G401.6 (cell line): Measurements from ENCODE around the gene BMERB1.
A peak's percentile ranks its signal among the peaks of the same experiment; 100 is the strongest.
"Not testable (repeated sequence)": the region's sequence is repeated elsewhere in the genome, so short reads cannot be mapped to it uniquely, and the experiment has no call there.

Experiments
- FAIRE-seq: peaks from 2 replicates; lab custom pipeline; 2012; peaks lifted over from hg19 to GRCh38; lab: Jason Lieb, UNC

Gene BMERB1

GRCh38 chr16:15523939-15524338, 89.6 kb downstream of the BMERB1 start:
- FAIRE-seq, result no peak

DNA sequence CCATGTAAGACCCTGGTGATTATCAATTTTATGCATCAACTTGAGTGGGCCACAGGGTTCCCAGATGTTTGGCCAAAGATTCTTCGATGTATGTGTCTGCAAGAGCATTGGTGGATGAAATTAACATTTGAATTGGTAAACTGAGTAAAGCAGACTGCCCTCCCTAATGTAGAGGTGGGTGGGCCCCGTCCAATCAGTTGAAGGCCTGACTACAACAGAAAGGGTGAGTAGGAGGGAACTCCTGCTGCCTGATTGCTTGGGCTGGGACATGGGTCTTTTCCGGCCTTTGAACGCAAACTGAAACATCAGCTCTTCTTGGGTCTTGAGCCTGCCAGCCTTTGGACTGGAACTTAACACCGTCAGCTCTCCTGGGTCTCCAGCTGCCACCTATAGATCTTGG, 90.6 kb downstream of the BMERB1 start:
- FAIRE-seq, result no peak

GRCh38 chr16:15526097-15526496, 91.7 kb downstream of the BMERB1 start:
- FAIRE-seq, result no peak

DNA sequence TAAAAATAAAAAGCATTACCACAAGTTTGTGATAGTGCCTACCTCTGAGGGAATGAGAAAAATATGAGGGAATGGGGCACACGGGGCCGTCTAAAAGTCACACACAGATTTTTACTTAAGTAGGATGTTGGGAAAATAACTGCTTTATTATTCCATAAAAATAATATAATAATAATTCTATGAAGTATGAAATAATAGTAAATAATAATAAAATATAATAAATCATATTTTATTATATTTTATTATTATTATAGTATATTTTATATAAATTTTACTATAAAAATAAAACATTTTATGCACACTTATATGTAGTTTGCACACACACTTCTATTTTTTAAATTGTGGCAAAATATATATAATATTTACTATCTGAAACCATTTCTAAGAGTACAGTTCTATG, 92.3 kb downstream of the BMERB1 start:
- FAIRE-seq, result peak; percentile 77

DNA sequence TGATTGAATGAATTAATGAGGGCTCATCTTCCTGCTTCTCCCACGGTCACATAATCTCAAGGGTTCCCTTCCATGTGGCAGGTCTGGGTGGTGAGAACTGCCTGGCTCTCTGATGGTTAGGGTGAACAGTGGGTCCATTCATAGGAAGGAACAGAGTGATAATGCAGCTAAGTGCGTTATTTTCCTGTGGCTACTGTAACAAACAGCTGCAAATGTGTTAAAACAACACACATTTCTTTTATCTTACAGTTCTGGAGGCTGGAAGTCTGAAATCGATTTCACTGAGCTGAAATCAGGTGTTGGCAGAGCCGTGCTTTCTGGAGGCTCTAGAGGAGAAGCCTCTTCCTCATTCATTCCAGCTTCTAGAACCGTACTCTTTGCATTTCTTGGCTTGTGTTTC, 95.3 kb downstream of the BMERB1 start:
- no peak for FAIRE-seq

DNA sequence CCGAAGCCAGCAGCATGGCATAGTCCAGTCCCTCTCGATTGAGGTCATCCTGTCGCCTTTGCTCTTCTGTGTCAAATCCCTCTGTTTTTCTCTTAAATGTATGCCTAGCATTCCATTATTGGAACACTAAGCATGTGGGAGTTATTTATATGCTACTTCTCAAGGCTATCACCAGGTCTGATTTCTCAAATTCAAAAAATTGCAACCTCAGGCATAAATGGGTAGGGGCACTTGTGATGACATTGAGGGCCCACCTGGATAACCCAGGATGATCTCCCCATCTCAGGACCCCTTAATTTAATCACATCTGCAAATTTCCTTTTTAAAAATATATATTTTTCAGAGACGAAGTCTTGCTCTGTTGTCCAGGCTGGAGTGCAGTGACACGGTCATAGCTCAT, 95.7 kb downstream of the BMERB1 start:
- no peak for FAIRE-seq

DNA sequence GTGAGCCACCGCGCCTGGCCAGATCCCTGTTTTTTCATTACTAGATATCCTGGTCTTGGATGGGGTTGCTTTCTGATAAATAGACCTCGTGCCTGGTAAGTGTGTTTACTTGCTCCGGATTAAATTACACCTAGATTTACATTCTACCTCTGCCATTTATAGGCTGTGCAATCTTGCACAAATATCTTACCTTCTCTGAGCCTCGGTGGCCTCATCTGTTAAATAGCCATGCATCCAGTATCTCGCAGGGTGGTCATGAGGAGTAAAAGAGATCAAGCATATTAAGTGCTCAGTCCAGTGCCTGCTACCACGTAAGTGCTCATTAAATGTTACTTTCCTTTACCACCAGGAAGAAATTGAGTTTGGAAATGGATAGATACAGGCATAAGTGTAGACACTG, 98.4 kb downstream of the BMERB1 start:
- no peak for FAIRE-seq

- no peak for FAIRE-seq
Observed at GRCh38 chr16:15533386-15533785, 99.0 kb downstream of the BMERB1 start.

DNA sequence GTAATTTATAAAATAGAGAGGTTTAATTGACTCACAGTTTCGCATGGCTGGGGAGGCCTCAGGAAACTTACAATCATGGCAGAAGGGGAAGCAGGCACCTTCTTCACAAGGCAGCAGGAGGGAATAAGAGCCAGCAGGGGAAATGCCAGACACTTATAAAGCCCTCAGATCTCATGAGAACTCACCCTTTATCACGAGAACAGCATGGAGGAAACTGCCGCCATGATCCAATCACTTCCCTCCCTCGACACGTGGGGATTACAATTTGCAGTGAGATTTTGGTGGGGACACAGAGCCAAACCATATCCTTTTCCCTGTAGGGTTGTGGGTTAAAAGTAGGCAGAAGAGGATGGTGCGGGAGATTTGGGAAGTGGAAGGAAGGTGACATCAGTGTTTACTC, 101.4 kb downstream of the BMERB1 start:
- no peak for FAIRE-seq

- no peak for FAIRE-seq
Observed at GRCh38 chr16:15536843-15537242, 102.5 kb downstream of the BMERB1 start.

DNA sequence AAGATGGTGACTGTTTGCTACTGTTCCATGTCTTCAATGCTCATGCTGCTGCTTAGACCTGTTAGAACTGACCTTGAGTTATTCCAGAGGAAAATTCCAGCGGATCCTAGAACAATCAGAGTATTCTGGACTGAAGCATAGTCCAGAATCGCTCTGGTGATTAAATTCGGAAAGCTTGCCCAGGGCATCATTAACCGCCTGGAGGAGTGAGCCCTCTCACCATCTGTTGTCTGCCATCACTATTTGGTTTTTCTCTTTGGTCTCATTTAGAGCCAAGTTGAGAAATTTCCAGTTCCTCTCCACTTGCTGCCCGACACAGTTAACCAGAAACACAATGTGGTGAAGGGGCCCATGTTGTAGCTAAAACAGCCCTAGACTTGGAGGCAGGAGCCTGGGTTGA, 104.1 kb downstream of the BMERB1 start:
- FAIRE-seq, result no peak

DNA sequence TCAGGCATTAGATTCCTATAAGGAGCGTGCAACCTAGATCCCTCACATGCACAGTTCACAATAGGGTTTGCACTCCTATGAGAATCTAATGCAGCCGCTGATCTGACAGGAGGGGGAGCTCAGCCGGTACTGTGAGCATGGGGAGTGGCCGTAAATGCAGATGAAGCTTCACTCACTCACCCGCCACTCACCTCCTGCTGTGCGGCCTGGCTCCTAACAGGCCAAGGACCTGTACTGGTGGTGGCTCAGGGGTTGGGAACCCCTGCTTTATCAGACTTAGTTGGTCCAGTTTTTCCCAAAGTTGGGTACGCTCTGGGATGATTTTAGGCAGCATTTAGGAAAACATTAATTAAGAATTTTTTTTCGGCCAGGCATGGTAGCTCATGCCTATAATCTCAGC, 104.8 kb downstream of the BMERB1 start:
- FAIRE-seq, result no peak

DNA sequence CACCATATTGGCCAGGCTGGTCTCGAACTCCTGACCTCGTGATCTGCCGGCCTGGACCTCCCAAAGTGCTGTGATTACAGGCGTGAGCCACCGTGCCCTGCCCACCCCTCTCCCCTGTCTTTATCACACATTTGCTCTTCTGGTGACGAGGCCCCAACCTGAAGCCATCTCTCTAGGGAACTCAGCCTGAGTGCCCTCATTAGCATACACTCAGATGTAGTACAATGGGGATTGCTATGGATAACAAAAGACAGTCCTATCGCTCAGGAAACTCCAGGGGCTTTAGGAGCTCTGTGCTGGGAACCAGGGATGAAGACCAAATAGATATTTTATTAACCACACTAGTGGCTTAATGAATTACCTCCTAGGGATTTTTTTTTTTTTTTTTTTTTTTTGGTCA, 107.9 kb downstream of the BMERB1 start:
- FAIRE-seq, result no peak

DNA sequence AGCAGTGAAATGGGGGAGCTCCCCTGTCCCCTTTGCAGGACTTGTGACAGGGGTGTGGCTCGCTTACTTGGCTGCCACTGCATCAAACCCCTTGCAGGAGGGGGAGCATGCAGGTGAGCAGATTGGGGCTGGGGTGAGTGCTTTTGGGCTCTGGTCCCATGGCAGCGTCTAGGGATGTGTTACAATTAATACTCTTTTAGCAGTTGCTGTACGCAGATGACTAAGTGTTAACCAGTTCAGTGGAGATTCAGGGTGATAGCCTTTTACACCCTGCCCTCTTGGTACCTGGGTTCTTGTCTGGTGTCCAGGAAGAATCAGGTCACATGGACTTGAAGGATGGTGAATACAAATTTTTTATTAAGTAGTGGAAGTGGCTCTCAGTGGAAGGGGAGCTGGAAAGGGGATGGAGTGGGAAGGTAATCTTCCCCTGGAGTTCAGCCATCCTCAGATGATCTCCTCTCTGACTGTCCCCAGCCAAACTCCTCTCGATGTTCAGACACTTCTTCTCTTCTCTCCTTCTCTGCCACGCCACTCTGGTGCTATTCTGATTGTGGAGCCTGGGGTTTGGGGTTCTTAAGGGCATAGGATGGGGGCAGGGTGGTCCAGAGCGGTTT, 108.5 kb downstream of the BMERB1 start:
- no peak for FAIRE-seq

DNA sequence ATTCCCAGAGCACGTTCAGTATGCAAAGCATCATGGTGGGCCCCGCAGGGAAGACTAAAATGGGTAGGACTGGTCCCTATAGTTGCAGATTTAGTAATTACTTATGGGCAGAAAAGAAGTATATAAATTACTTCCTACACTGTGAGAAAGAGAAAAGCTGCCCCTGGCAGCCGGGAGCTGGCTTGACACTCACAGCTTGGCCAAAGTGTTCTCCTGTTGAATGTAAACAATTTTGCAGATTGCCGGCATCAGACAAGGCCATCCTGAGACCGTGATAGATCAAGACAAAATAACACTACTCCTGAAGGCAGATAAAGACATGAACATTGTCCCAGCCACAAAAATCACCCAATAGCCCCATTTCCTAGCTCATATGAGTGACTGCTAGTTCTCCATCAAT, 110.0 kb downstream of the BMERB1 start:
- no peak for FAIRE-seq

- FAIRE-seq, result no peak
Observed at GRCh38 chr16:15545544-15545943, 111.2 kb downstream of the BMERB1 start.

- FAIRE-seq, result not testable (repeated sequence)
Observed at GRCh38 chr16:15547072-15547767, 112.8 kb downstream of the BMERB1 start.

GRCh38 chr16:15547768-15548096, 113.3 kb downstream of the BMERB1 start:
- FAIRE-seq, result no peak

DNA sequence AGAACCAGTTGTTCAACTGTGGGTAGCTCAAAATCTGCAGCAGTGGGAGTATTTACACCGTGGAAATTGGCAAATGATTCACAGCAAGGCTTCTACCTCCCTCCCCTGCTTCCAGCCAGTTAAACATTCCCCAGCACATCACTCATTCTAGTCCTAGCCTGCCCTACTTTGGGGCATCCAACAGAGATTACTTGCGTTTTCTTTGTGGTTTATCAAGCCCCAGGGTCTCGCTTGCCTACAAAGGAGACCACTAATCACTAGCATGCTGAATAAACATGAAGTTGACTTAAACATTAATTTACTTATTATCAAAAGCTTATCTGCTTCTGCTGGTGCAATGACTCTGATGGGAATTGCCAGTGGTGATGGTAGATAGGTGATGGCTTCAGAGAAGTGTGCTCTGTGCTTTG, 114.1 kb downstream of the BMERB1 start:
- no peak for FAIRE-seq

DNA sequence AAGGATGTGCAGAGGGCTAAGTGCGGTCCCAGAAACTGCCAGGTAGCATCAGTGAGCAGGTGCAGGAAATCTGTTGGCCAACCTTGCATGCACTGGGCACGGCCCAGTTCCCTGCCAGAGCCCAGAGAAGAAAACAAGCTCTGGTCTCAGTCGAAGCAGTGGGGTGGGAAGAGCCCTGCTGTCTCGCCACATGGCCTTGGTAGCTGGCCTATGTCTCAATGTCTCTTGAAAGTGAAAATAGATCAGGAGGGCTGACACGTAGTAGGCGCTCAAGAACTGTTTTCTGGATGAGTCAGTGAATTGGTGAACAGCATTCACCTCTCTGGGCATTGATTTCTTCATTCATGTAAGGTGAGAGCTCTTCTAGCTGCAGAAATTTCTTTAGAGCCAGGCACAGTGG, 118.1 kb downstream of the BMERB1 start:
- no peak for FAIRE-seq

DNA sequence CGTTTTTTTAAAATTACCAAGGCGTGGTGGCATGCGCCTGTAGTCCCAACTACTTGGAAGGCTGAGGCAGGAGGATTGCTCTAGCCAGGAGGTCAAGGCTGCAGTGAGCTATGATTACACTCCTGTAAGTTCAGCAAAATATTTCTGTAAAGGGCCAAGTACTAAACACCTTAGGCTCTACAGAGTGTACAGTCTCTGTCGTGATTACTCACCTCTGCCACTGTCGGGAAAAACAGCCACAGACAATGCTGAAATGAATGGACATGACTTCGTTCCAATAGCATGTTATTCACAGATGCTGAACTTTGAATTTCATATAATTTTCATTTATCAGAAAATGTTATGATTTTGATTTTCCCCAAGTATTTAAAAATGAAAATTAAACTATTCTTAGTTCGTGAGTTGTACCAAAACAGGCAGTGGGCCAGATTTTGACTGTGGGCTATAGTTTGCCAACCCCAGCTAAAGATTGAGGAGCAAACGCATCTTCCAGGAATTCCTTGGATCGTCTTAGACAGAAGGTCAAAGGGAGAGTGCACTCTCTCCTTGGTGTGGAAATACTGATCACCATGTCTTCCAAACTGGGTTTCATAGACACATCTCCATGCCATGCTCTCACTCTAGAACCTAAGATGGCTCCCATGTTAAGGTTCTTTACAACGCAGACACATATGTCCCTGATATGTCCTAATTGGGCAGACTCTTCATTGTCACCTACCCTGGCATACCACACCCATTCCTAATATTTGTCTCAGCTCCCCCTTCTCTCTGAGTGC, 119.1 kb downstream of the BMERB1 start:
- FAIRE-seq, result no peak

DNA sequence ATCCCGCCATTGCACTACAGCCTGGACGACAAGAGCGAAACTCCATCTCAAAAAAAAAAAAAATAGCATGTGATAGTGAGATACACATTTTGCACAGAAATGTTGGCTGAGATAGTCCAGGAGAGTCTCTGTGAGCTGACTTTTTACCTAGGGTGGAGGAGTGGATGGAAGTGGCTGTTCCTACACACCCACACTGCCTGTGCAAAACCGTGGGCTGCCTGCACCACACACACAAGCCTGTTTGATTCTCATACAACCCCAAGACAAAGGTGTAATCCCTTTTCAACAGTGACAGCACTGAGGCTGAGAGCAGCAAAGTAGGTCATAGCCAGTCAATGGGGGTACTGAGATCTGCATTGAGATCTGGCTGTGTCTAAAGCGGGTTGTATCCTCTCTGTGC, 121.7 kb downstream of the BMERB1 start:
- no peak for FAIRE-seq

DNA sequence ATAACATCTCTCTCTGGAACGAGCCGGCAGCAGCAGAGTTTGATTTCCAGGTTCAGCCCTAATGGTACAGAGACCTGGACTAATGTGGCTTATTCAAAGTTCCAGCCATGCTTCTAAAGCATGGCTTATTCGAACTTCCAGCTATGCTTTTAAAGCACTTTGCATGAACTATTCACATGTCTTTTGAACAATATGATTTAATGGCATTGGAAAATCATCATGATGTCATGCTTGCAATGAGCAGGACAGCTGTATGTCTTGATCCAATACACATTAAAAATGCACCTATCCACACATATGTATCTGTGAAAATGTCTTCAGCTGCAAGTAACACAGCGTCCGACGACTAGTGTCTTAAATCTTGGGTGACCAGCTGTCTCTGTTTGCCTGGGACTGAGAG, 122.9 kb downstream of the BMERB1 start:
- no peak for FAIRE-seq

DNA sequence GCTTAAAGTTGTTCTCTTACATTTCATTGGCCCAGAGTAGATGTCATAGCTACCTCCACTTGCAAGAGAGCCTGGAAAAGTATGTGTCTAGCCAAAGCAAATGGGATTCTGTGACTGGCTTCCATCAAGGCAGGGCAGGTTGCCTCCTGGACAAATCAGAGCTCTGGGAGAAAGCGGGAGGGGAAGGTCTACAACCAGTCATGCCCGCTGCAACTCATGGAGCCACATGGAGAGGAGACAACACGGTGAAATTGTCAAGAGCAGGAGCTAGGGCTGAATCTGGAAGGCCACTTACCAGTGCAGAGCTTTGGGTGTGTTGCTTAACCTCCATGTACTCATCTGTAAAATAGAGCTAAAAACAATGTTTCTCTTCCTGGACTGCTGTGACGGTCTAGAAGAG, 124.8 kb downstream of the BMERB1 start:
- no peak for FAIRE-seq
